Stimulated activated CD8-positive, alpha-beta memory T cell treated with anti-CD3 and anti-CD28 coated beads, Interleukin-12 subunit alpha, Interleukin-12 subunit beta, amount 100 ng/mL, for 1 hour (primary cell): Measurements from ENCODE around the gene GULP1.
"Not testable (repeated sequence)": the region's sequence is repeated elsewhere in the genome, so short reads cannot be mapped to it uniquely, and the experiment has no call there.

Experiments used
- DNase-seq: peaks from one replicate; pipeline ENCODE4 v3.0.0-alpha.2; 2020; ENCODE audit warnings: low read depth

The GULP1 gene

GRCh38 chr2:188415754-188416083 lies 124.0 kb downstream of the GULP1 start:
- no peak for DNase-seq

GRCh38 chr2:188416367-188416766 lies 124.7 kb downstream of the GULP1 start:
- DNase-seq: no peak

- no peak for DNase-seq
These were observed 131.1 kb downstream of the GULP1 start for GRCh38 chr2:188422726-188423125.

GRCh38 chr2:188425266-188425665 lies 133.6 kb downstream of the GULP1 start:
- no peak for DNase-seq

GRCh38 chr2:188426121-188426520 lies 134.4 kb downstream of the GULP1 start:
- no peak for DNase-seq

- no peak for DNase-seq
These were observed 139.0 kb downstream of the GULP1 start for GRCh38 chr2:188430705-188431104.

GRCh38 chr2:188434018-188434417 lies 142.3 kb downstream of the GULP1 start:
- no peak for DNase-seq

GRCh38 chr2:188435115-188435514 lies 143.4 kb downstream of the GULP1 start:
- DNase-seq: no peak

GRCh38 chr2:188437537-188437936 lies 145.9 kb downstream of the GULP1 start:
- DNase-seq: no peak

- no peak for DNase-seq
These were observed 148.3 kb downstream of the GULP1 start for GRCh38 chr2:188439986-188440385.

- DNase-seq: no peak
These were observed 149.2 kb downstream of the GULP1 start for GRCh38 chr2:188440849-188441248.

GRCh38 chr2:188441288-188441947 lies 149.7 kb downstream of the GULP1 start:
- DNase-seq: no peak

- no peak for DNase-seq
These were observed 151.5 kb downstream of the GULP1 start for GRCh38 chr2:188443207-188443606.

GRCh38 chr2:188444106-188444835 lies 152.6 kb downstream of the GULP1 start:
- DNase-seq: no peak

- no peak for DNase-seq
These were observed 157.9 kb downstream of the GULP1 start for GRCh38 chr2:188449561-188449960.

- DNase-seq: no peak
These were observed 158.3 kb downstream of the GULP1 start for GRCh38 chr2:188449971-188450370.

GRCh38 chr2:188450732-188451483 lies 159.2 kb downstream of the GULP1 start:
- no peak for DNase-seq

GRCh38 chr2:188452084-188452483 lies 160.4 kb downstream of the GULP1 start:
- no peak for DNase-seq

- DNase-seq: no peak
These were observed 164.6 kb downstream of the GULP1 start for GRCh38 chr2:188456114-188456909.

GRCh38 chr2:188459061-188459460 lies 167.4 kb downstream of the GULP1 start:
- DNase-seq: no peak

GRCh38 chr2:188466078-188466477 lies 174.4 kb downstream of the GULP1 start:
- DNase-seq: not testable (repeated sequence)

- no peak for DNase-seq
These were observed 175.1 kb downstream of the GULP1 start for GRCh38 chr2:188466761-188467160.
